ENCODE measurements around the gene DPY19L2.
"Not testable (repeated sequence)": the region's sequence is repeated elsewhere in the genome, so short reads cannot be mapped to it uniquely, and the experiment has no call there.

DPY19L2 gene

GRCh38 chr12:63537838-63538237 lies 130.5 kb downstream of the DPY19L2 start:
- not testable (repeated sequence) for DNase-seq, ATAC-seq

GRCh38 chr12:63529641-63530040 lies 138.7 kb downstream of the DPY19L2 start:
- not testable (repeated sequence) for ATAC-seq, DNase-seq

- no peak for DNase-seq
- no peak for ATAC-seq
These were observed 142.5 kb downstream of the DPY19L2 start for GRCh38 chr12:63525831-63526230.

- DNase-seq (no peak), ATAC-seq (no peak)
These were observed 146.6 kb downstream of the DPY19L2 start for GRCh38 chr12:63521706-63522105.
